ENCODE data around the gene SGO2. TPM values are rescaled to one million over a fixed set of nuclear protein-coding genes. Genes with fewer than 3 reads are reported as not detected.
"Not testable (repeated sequence)": the region's sequence is repeated elsewhere in the genome, so short reads cannot be mapped to it uniquely, and the experiment has no call there.

The SGO2 gene
- total RNA-seq, 1 donor from 2014 or later: 6.3 TPM

GRCh38 chr2:200523158-200523557, 2.8 kb upstream of the SGO2 start:
- peak; percentile 53 for ATAC-seq

- no peak for ATAC-seq
Measured at GRCh38 chr2:200523604-200524003, 2.4 kb upstream of the SGO2 start.

- ATAC-seq: no peak
Measured at GRCh38 chr2:200525066-200525465, 941 bp upstream of the SGO2 start.

GRCh38 chr2:200525551-200525881, 491 bp upstream of the SGO2 start:
- ATAC-seq: no peak

GRCh38 chr2:200528228-200528627, 2.2 kb downstream of the SGO2 start:
- no peak for ATAC-seq

- ATAC-seq: no peak
Measured at GRCh38 chr2:200533754-200534153, 7.7 kb downstream of the SGO2 start.

- ATAC-seq: no peak
Measured at GRCh38 chr2:200534572-200534971, 8.6 kb downstream of the SGO2 start.

- no peak for ATAC-seq
Measured at GRCh38 chr2:200538139-200538538, 12.1 kb downstream of the SGO2 start.

- ATAC-seq: no peak
Measured at GRCh38 chr2:200540793-200541192, 14.8 kb downstream of the SGO2 start.

GRCh38 chr2:200566596-200566995, 40.6 kb downstream of the SGO2 start:
- ATAC-seq: not testable (repeated sequence)

- no peak for ATAC-seq
Measured at GRCh38 chr2:200567932-200568331, 41.9 kb downstream of the SGO2 start.

GRCh38 chr2:200575957-200576356, 50.0 kb downstream of the SGO2 start:
- no peak for ATAC-seq

GRCh38 chr2:200577027-200577426, 51.0 kb downstream of the SGO2 start:
- ATAC-seq: no peak

GRCh38 chr2:200578778-200579177, 52.8 kb downstream of the SGO2 start:
- ATAC-seq: peak; percentile 69

- no peak for ATAC-seq
Measured at GRCh38 chr2:200584639-200585038, 58.6 kb downstream of the SGO2 start.

GRCh38 chr2:200585340-200585729, 59.3 kb downstream of the SGO2 start:
- no peak for ATAC-seq

- peak; percentile 37 for ATAC-seq
Measured at GRCh38 chr2:200585730-200586643, 60.0 kb downstream of the SGO2 start, which contains the start of gene AOX1. Gene AOX1 (plus strand): TSS chr2:200586014. CDS start chr2:200586109, 95 bp downstream.

GRCh38 chr2:200586644-200586975, 60.6 kb downstream of the SGO2 start:
- ATAC-seq: peak; percentile 36

GRCh38 chr2:200587007-200587616, 61.1 kb downstream of the SGO2 start:
- ATAC-seq: no peak

GRCh38 chr2:200588076-200588678, 62.2 kb downstream of the SGO2 start:
- ATAC-seq: no peak

- no peak for ATAC-seq
Measured at GRCh38 chr2:200590090-200590489, 64.1 kb downstream of the SGO2 start.

GRCh38 chr2:200591308-200591707, 65.3 kb downstream of the SGO2 start:
- ATAC-seq: no peak

GRCh38 chr2:200592406-200593075, 66.5 kb downstream of the SGO2 start:
- ATAC-seq: no peak

Measured in esophagus mucosa (tissue), 1 donor.